BLaER1 treated with 17β-estradiol and CSF1 and Interleukin-3, amounts not matched to agents 10 nM and 100 nM (cell line): Measurements from ENCODE around the gene UBE2C.
A peak's percentile ranks its signal among the peaks of the same experiment; 100 is the strongest.
"Not testable (repeated sequence)": the region's sequence is repeated elsewhere in the genome, so short reads cannot be mapped to it uniquely, and the experiment has no call there.

ENCODE experiments used
- H3K27ac ChIP-seq, 11 experiments: shearing (Covaris generic); formaldehyde crosslinking; 2 replicates each; pipeline ENCODE4 v1.8.1; 2022
- H3K27me3 ChIP-seq, 11 experiments: shearing (Covaris generic); formaldehyde crosslinking; 2 replicates each; pipeline ENCODE4 v1.8.1; 2022
- H3K36me3 ChIP-seq, 11 experiments: shearing (Covaris generic); formaldehyde crosslinking; 2 replicates each; pipeline ENCODE4 v1.8.1; 2022
- H3K4me1 ChIP-seq, 10 experiments: shearing (Covaris generic); formaldehyde crosslinking; 2 replicates each; pipeline ENCODE4 v1.8.1; 2022
- H3K4me2 ChIP-seq, 11 experiments: shearing (Covaris generic); formaldehyde crosslinking; 2 replicates each; pipeline ENCODE4 v1.8.1; 2022
- H3K4me3 ChIP-seq, 10 experiments: shearing (Covaris generic); formaldehyde crosslinking; 2 replicates each; pipeline ENCODE4 v1.8.1; 2022
- H3K9ac ChIP-seq, 11 experiments: shearing (Covaris generic); formaldehyde crosslinking; 2 replicates each; pipeline ENCODE4 v1.8.1; 2022
- H3K9me3 ChIP-seq, 11 experiments: shearing (Covaris generic); formaldehyde crosslinking; replicated peaks in 1 of 11; 2 replicates each; pipeline ENCODE4 v1.8.1; 2022
- H4K20me1 ChIP-seq, 11 experiments: shearing (Covaris generic); formaldehyde crosslinking; 2 replicates each; pipeline ENCODE4 v1.8.1; 2022
- Cebpa-rat ChIP-seq, 11 experiments: shearing (Covaris generic); IDR thresholded peaks; 2 replicates each; pipeline ENCODE4 v1.8.1; 2022

Gene UBE2C

DNA sequence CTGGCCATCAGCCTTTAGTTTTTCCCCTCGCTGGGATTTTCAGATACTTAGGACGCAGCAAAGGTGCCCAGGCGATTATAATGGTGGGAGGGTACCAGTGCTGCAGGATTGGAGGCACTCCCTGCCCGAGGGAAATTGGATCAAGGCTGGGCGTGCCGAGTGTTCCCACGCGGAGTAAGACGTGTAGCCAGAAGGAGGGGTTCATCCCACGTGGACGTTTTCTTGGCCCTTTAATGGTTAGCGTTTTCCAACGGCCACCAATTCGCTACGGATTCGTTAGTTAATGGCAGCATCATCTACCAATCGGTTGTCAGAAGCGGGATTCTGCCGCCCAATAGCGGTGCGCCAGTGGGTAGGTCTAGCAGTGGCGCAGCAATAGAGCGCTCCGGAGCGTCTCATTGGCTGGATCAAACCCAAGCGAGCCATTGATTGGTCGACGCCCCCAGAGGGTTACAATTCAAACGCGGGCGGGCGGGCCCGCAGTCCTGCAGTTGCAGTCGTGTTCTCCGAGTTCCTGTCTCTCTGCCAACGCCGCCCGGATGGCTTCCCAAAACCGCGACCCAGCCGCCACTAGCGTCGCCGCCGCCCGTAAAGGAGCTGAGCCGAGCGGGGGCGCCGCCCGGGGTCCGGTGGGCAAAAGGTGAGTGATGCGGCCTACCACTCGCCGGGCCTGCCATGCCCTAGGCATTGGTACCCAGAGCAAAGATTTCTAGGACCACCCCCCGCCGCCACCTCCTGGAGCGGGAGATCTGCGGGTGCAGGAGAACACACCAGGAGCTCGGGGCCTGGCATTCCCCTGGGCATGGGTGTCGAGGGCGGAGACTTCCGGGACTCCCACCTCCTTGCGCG lies at the start of gene UBE2C:
TSS of gene UBE2C (plus strand) at position 488 of the 849 bp plus-strand sequence. CDS start at position 540, 52 bp downstream.
- Histone ChIP-seq H3K9ac (peak within 1 kb of the TSS; percentile 61 to 90 (median 84)), H3K27ac (peak within 1 kb of the TSS in 10 of 11 experiments; percentile 39 to 92 (median 85); a peak in 19 of 22 replicates), H3K4me2 (peak within 1 kb of the TSS; percentile 78 to 93 (median 87)), H3K4me1 (peaks cover 21 to 49% (median 39%) of the 10 kb centered on the region in 10 experiments), H4K20me1 (peaks cover 0 to 21% (median 0%) of the 10 kb centered on the region in 11 experiments; a peak in 9 of 22 replicates), H3K27me3 (peaks cover 0 to 19% (median 14%) of the 10 kb centered on the region in 11 experiments; a peak in 10 of 22 replicates), H3K9me3 (peaks cover 0 to 23% (median 20%) of the 10 kb centered on the region in 11 experiments; a peak in 20 of 22 replicates), H3K36me3 (peaks cover 45 to 83% (median 75%) of the 10 kb centered on the region in 11 experiments), H3K4me3 (peak within 1 kb of the TSS; percentile 56 to 84 (median 72))
- no peak for TF ChIP-seq Cebpa-rat (IDR thresholded peaks at IDR 0.05)

DNA sequence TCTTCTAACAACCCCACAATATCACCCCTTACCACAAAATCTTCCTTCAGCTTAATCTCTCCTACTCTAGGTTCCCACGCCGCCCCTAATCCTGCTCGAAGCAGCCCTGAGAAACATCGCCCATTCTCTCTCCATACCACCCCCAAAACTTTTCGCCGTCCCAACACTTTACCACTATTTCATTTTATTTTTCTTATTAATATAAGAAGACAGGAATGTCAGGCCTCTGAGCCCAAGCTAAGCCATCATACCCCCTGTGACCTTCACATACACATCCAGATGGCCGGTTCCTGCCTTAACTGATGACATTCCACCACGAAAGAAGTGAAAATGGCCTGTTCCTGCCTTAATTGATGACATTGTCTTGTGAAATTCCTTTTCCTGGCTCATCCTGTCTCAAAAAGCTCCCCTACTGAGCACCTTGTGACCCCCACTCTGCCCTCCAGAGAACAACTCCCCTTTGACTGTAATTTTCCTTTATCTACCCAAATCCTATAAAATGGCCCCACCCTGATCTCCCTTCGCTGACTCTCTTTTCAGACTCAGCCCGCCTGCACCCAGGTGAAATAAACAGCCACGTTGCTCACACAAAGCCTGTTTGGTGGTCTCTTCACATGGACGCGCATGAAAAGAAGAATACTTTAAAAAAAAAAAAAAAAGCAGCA lies 47.7 kb upstream of the UBE2C start:
- peaks cover 0 to 11% (median 0%) of the 10 kb centered on the region in 11 experiments; a peak in 5 of 22 replicates for H3K9me3 ChIP-seq
- peaks cover 11 to 18% (median 13%) of the 10 kb centered on the region in 10 experiments; a peak in 19 of 20 replicates for H3K4me1 ChIP-seq
- H3K9ac ChIP-seq, H4K20me1 ChIP-seq, H3K4me3 ChIP-seq, H3K27me3 ChIP-seq, H3K4me2 ChIP-seq, H3K27ac ChIP-seq, H3K36me3 ChIP-seq: not testable (repeated sequence)

DNA sequence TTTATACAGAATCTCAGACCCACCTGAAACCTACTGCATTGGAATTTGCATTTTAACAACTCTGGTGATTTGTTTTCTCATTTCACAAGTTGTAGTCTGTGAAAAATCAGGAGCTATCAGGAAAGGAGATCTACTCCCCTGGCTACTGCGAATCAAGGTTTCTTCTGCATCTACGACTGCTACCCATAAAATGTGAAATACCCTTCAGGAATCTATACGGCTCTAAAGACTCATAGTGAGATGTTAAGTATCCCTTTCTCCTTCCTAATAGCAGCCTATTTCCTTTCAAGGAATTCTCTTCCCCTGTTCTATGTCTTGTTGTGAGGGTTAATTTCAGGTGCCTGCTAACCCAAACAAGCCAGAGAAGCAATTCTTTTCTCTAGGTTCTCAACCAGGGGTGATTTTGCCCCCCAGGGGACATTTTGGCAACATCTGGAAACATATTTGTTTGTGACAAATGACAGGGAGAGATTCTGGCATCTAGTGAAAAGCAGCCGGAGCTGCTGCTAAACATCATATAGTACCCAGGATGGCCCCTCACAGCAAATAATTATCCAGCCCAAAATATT lies 47.1 kb upstream of the UBE2C start:
- peaks cover 11 to 18% (median 13%) of the 10 kb centered on the region in 10 experiments; a peak in 19 of 20 replicates for H3K4me1 ChIP-seq
- TF ChIP-seq Cebpa-rat (IDR thresholded peaks at IDR 0.05), result no peak
- no peaks in the 10 kb centered on the region for H3K27me3 ChIP-seq
- no peaks in the 10 kb centered on the region for H4K20me1 ChIP-seq
- no peak overlapping the region for H3K9ac ChIP-seq
- peaks cover 0 to 6% (median 0%) of the 10 kb centered on the region in 11 experiments; a peak in 4 of 22 replicates for H3K9me3 ChIP-seq
- H3K36me3 ChIP-seq, result no peaks in the 10 kb centered on the region
- no peak overlapping the region for H3K4me3 ChIP-seq
- peak overlapping the region; percentile 30 to 75 (median 64) for H3K4me2 ChIP-seq
- no peak overlapping the region for H3K27ac ChIP-seq

DNA sequence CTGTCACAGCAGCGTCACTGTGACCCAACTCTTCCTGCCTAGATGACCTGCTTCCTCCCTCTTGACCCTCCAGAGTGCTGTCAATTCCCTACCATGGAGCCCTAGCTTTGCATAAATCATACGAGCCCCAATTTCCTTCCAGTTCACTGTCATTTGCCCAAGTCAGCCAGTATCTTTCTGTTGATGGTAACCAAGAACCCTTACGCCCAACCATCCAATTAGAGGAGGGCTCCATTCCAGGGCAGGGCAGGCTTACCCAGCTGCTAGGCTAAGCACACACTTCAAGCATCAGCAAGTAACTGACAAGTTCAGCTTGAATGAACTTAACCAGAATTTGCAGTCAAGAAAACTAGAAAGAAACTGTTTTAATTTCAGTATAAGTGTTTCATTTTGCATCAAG lies 46.5 kb upstream of the UBE2C start:
- no peaks in the 10 kb centered on the region for H3K36me3 ChIP-seq
- no peaks in the 10 kb centered on the region for H3K27me3 ChIP-seq
- H3K4me2 ChIP-seq, result peak overlapping the region; percentile 30 to 75 (median 64)
- no peak overlapping the region for H3K4me3 ChIP-seq
- H3K27ac ChIP-seq, result peak overlapping the region in 1 of 11 experiments; percentile 13; a peak in 1 of 22 replicates
- H3K9me3 ChIP-seq, result no peaks in the 10 kb centered on the region; a peak in 1 of 22 replicates
- H3K9ac ChIP-seq, result no peak overlapping the region
- peaks cover 11 to 23% (median 16%) of the 10 kb centered on the region in 10 experiments; a peak in 19 of 20 replicates for H3K4me1 ChIP-seq
- H4K20me1 ChIP-seq, result no peaks in the 10 kb centered on the region
- no peak for TF ChIP-seq Cebpa-rat (IDR thresholded peaks at IDR 0.05)

DNA sequence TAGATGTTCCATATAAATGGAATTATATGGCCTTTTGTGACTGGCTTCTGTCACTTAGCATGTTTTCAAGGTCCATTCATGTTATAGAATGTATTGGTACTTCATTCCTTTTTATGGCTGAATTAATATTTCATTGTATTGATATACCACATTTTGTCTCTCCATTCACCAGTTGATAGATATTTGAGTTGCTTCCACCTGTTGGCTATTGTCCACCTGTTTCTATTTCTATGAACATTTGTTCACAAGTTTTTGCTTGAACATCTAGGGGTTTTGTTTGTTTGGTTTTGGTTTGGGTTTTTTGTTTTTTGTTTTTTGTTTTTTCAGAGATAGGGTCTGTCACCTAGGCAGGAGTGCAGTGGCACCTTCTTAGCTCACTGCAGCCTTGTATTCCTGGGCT lies 44.0 kb upstream of the UBE2C start:
- H4K20me1 ChIP-seq, result no peaks in the 10 kb centered on the region
- H3K27me3 ChIP-seq, result no peaks in the 10 kb centered on the region
- H3K9me3 ChIP-seq, result no peaks in the 10 kb centered on the region
- H3K4me2 ChIP-seq, result no peak overlapping the region
- no peak overlapping the region for H3K27ac ChIP-seq
- H3K4me3 ChIP-seq, result no peak overlapping the region
- no peak overlapping the region for H3K9ac ChIP-seq
- H3K4me1 ChIP-seq, result peaks cover 17 to 32% (median 21%) of the 10 kb centered on the region in 10 experiments
- no peaks in the 10 kb centered on the region for H3K36me3 ChIP-seq
- TF ChIP-seq Cebpa-rat (IDR thresholded peaks at IDR 0.05), result no peak

DNA sequence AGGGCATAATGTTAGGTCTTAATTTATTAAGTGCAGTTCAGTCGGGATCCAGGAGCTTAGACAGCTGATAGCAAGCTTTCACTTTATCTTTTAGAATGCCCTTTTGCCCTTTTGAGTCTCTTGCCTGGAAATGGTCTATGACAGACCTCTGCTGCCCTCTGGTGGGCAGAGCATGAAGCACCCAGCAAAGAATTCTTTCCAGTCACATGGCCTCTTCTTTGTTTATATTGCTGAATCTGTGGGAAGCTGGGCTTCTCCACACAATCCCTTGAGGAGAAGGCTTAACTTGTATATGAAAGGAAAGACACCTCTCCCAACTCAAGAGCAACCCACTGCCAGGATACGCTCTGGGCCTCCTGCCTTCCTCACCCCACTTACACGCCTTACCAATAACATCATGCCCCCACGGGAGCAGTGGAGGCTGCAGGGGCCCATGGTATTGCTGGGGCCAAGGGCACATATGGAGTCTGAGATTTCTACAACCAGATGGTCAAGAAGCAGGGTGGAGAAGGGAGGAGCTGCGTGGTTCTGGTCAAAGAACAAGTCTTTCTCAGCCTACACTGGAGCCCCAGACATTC lies 41.2 kb upstream of the UBE2C start:
- no peak overlapping the region for H3K4me3 ChIP-seq
- peak overlapping the region in 9 of 11 experiments; percentile 27 to 75 (median 57); a peak in 17 of 22 replicates for H3K27ac ChIP-seq
- no peak for TF ChIP-seq Cebpa-rat (IDR thresholded peaks at IDR 0.05)
- H3K4me1 ChIP-seq, result peaks cover 6 to 21% (median 10%) of the 10 kb centered on the region in 10 experiments
- no peaks in the 10 kb centered on the region for H4K20me1 ChIP-seq
- no peaks in the 10 kb centered on the region for H3K9me3 ChIP-seq
- H3K9ac ChIP-seq, result peak overlapping the region in 10 of 11 experiments; percentile 21 to 71 (median 50); a peak in 18 of 22 replicates
- H3K27me3 ChIP-seq, result no peaks in the 10 kb centered on the region
- peak overlapping the region; percentile 21 to 80 (median 46); a peak in 20 of 22 replicates for H3K4me2 ChIP-seq
- no peaks in the 10 kb centered on the region for H3K36me3 ChIP-seq

DNA sequence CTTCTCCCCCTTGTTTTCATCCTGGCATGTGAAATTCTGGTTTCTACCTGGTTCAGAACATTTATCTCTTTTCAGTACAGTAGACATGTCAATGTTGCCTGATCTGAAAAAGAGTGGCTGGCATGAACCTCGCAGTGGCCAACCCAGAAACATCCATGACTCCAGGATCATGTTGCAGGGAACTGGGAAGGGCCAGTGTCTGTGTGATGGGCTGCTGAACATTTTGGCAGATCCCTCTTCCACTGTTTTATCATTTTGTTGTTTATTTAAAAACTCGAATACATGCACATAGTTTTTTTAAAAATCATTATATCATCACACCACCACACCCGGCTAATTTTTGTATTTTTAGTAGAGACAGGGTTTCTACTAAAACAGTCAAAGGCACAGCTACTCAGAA lies 39.8 kb upstream of the UBE2C start:
- Histone ChIP-seq H3K4me3 (no peak overlapping the region), H3K27ac (no peak overlapping the region), H3K4me2 (no peak overlapping the region), H3K9me3 (no peaks in the 10 kb centered on the region), H3K27me3 (no peaks in the 10 kb centered on the region), H4K20me1 (no peaks in the 10 kb centered on the region), H3K9ac (no peak overlapping the region), H3K36me3 (no peaks in the 10 kb centered on the region), H3K4me1 (peaks cover 4 to 14% (median 9%) of the 10 kb centered on the region in 10 experiments; a peak in 19 of 20 replicates)
- no peak for TF ChIP-seq Cebpa-rat (IDR thresholded peaks at IDR 0.05)

DNA sequence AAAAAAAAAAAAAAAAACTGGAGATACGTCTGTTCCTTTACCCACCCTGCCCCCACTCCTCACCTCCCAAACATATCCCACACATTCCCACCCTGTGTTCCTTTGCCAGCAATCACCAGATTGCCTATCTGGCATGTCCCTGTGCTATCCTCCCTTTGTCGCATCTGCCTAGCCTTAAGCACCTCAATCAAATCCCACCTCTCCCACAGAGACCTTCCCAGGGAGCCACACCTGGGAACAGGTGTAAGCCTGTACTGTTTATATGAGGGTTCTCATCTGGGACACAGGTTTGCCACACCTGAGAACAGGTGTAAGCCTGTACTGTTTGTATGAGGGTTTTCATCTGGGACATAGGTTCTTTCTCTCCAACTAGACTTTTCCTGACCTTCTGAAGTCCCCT lies 37.5 kb upstream of the UBE2C start:
- Histone ChIP-seq H3K9ac (no peak overlapping the region), H3K27ac (no peak overlapping the region), H3K9me3 (no peaks in the 10 kb centered on the region), H4K20me1 (no peaks in the 10 kb centered on the region), H3K4me1 (peaks cover 4 to 14% (median 9%) of the 10 kb centered on the region in 10 experiments; a peak in 19 of 20 replicates), H3K27me3 (no peaks in the 10 kb centered on the region), H3K4me3 (no peak overlapping the region), H3K4me2 (no peak overlapping the region), H3K36me3 (no peaks in the 10 kb centered on the region)
- TF ChIP-seq Cebpa-rat (IDR thresholded peaks at IDR 0.05), result no peak
